H1 (cell line): ENCODE data around the gene GP9. TPM values are rescaled to one million over a fixed set of nuclear protein-coding genes. Genes with fewer than 3 reads are reported as not detected.
A peak's percentile ranks its signal among the peaks of the same experiment; 100 is the strongest.

Source experiments
- CTCF ChIA-PET: fragments of 300-600 bp; sonication (Branson Sonifier 250); formaldehyde crosslinking; loops from one replicate; lab custom pipeline; 2021; ENCODE audit not compliant: partially characterized antibody; lab: Charles Lee
- POLR2A ChIA-PET: fragments of 300-600 bp; sonication (Branson Sonifier 250); formaldehyde crosslinking; loops from one replicate; lab custom pipeline; 2021; ENCODE audit warnings: inconsistent platforms; ENCODE audit not compliant: partially characterized antibody; lab: Charles Lee
- DNase-seq, 2 experiments: peaks; one replicate each; pipeline versions ENCODE4 v3.0.0 to v3.0.0-alpha.2; 2010 to 2022; ENCODE audit warnings: low spot score in 2 of 2, low read depth in 1 of 2, mixed read lengths in 1 of 2
- FAIRE-seq: peaks from 2 replicates; lab custom pipeline; 2011; peaks lifted over from hg19 to GRCh38; lab: Jason Lieb, UNC
- H2AFZ ChIP-seq: 2 replicates; pipeline ENCODE4 v1.8.1; 2012; ENCODE audit warnings: low read length, inconsistent platforms
- H2AK5ac ChIP-seq: 2 replicates; pipeline ENCODE4 v1.6.1; 2013; ENCODE audit warnings: low read depth, low read length
- H2BK120ac ChIP-seq: replicated peaks from 2 replicates; pipeline ENCODE3; 2013; ENCODE audit warnings: low read depth, low read length, inconsistent platforms
- H2BK12ac ChIP-seq: 2 replicates; pipeline ENCODE4 v1.6.1; 2013; ENCODE audit warnings: low read depth, low read length
- H2BK15ac ChIP-seq: 2 replicates; pipeline ENCODE4 v1.6.1; 2013; ENCODE audit warnings: low read length
- H2BK20ac ChIP-seq: 2 replicates; pipeline ENCODE4 v1.6.1; 2013; ENCODE audit warnings: low read length
- H2BK5ac ChIP-seq: 2 replicates; pipeline ENCODE4 v1.6.1; 2013; ENCODE audit warnings: low read depth, low read length
- H3K14ac ChIP-seq: 2 replicates; pipeline ENCODE4 v1.6.1; 2013; ENCODE audit warnings: inconsistent platforms; ENCODE audit not compliant: insufficient read length
- H3K18ac ChIP-seq: 2 replicates; pipeline ENCODE4 v1.6.1; 2013; ENCODE audit warnings: low read length; ENCODE audit errors: extremely low read depth
- H3K23ac ChIP-seq: 2 replicates; pipeline ENCODE4 v1.6.1; 2013; ENCODE audit warnings: inconsistent platforms; ENCODE audit not compliant: insufficient read length
- H3K23me2 ChIP-seq: 2 replicates; pipeline ENCODE4 v1.6.1; 2013; ENCODE audit warnings: low read depth, low read length
- H3K27ac ChIP-seq: 2 replicates; pipeline ENCODE4 v1.6.1; 2011; ENCODE audit warnings: low read depth, low read length, inconsistent platforms
- H3K27me3 ChIP-seq, 4 experiments: replicated peaks in 1 of 4; 1 replicate in 1 of 4; 2 replicates in 3 of 4; pipeline versions ENCODE4 v1.6.1 to v1.8.1; 2011 to 2013; ENCODE audit warnings: low read length in 3 of 4, mild to moderate bottlenecking in 3 of 4, inconsistent platforms in 2 of 4, mixed read lengths in 2 of 4, moderate library complexity in 1 of 4; ENCODE audit not compliant: control insufficient read depth in 3 of 4, insufficient read depth in 3 of 4; ENCODE audit errors: extremely low read depth in 1 of 4
- H3K36me3 ChIP-seq, 4 experiments: 2 replicates each; pipeline versions ENCODE4 v1.6.1 to v1.8.1; 2011 to 2013; ENCODE audit warnings: mild to moderate bottlenecking in 4 of 4, low read length in 3 of 4, moderate library complexity in 2 of 4, control low read depth in 1 of 4, inconsistent platforms in 1 of 4; ENCODE audit not compliant: insufficient read depth in 4 of 4, control insufficient read depth in 2 of 4
- H3K4ac ChIP-seq: replicated peaks from 2 replicates; pipeline ENCODE3; 2013; ENCODE audit warnings: low read length, low read depth, mixed read lengths, inconsistent platforms; ENCODE audit not compliant: insufficient read length
- H3K4me1 ChIP-seq, 4 experiments: replicated peaks in 1 of 4; 1 replicate in 1 of 4; 2 replicates in 3 of 4; pipeline versions ENCODE4 v1.6.1 to v1.8.1; 2011 to 2013; ENCODE audit warnings: low read length in 3 of 4, inconsistent platforms in 2 of 4, mixed read lengths in 1 of 4; ENCODE audit not compliant: insufficient read depth in 4 of 4, control insufficient read depth in 3 of 4
- H3K4me2 ChIP-seq, 2 experiments: 2 replicates each; pipeline versions ENCODE4 v1.6.1 to v1.8.1; 2011 to 2013; ENCODE audit warnings: low read depth in 2 of 2, low read length in 2 of 2, control low read depth in 1 of 2, inconsistent platforms in 1 of 2, mild to moderate bottlenecking in 1 of 2; ENCODE audit not compliant: insufficient read depth in 1 of 2
- H3K4me3 ChIP-seq, 4 experiments: fragments of 200-600, 300-600 bp in 1 of 4; sonication (generic), shearing (Covaris generic), sonication (Bioruptor Twin) in 1 of 4; 2 replicates each; pipeline versions ENCODE4 v1.5.1 to v1.8.1; 2011 to 2016; ENCODE audit warnings: low read length in 4 of 4, low read depth in 3 of 4, control low read depth in 2 of 4, inconsistent platforms in 2 of 4, mild to moderate bottlenecking in 2 of 4, mixed read lengths in 1 of 4, moderate library complexity in 1 of 4; ENCODE audit not compliant: insufficient read depth in 2 of 4; ENCODE audit errors: extremely low read depth in 1 of 4
- H3K56ac ChIP-seq: replicated peaks from 2 replicates; pipeline ENCODE3; 2013; ENCODE audit warnings: low read depth, mild to moderate bottlenecking, mixed read lengths, low read length, inconsistent platforms; ENCODE audit not compliant: insufficient read length
- H3K79me1 ChIP-seq: 2 replicates; pipeline ENCODE4 v1.6.1; 2013; ENCODE audit warnings: low read depth, low read length, control low read depth
- H3K79me2 ChIP-seq, 2 experiments: 2 replicates each; pipeline versions ENCODE4 v1.6.1 to v1.8.1; 2012 to 2013; ENCODE audit warnings: low read length in 2 of 2, mild to moderate bottlenecking in 2 of 2, inconsistent platforms in 1 of 2; ENCODE audit not compliant: insufficient read depth in 2 of 2, control insufficient read depth in 1 of 2
- H3K9ac ChIP-seq, 4 experiments: replicated peaks in 1 of 4; 1 replicate in 1 of 4; 2 replicates in 3 of 4; pipeline versions ENCODE4 v1.6.1 to v1.8.1; 2011 to 2013; ENCODE audit warnings: low read depth in 3 of 4, low read length in 3 of 4, control low read depth in 2 of 4, mild to moderate bottlenecking in 2 of 4, moderate library complexity in 2 of 4, inconsistent platforms in 1 of 4; ENCODE audit errors: extremely low read depth in 1 of 4
- H3K9me3 ChIP-seq, 2 experiments: 2 replicates each; pipeline versions ENCODE4 v1.6.1 to v1.8.1; 2012 to 2013; ENCODE audit warnings: mild to moderate bottlenecking in 2 of 2, moderate library complexity in 2 of 2, control low read depth in 1 of 2, inconsistent platforms in 1 of 2, low read depth in 1 of 2, low read length in 1 of 2, mixed read lengths in 1 of 2; ENCODE audit not compliant: insufficient read depth in 2 of 2
- H4K20me1 ChIP-seq, 2 experiments: replicated peaks in 1 of 2; 2 replicates each; pipeline versions ENCODE3 to v1.8.1; 2011 to 2013; ENCODE audit warnings: inconsistent platforms in 2 of 2, low read length in 2 of 2, mild to moderate bottlenecking in 1 of 2; ENCODE audit not compliant: insufficient read depth in 2 of 2, control insufficient read depth in 1 of 2
- H4K5ac ChIP-seq: 2 replicates; pipeline ENCODE4 v1.6.1; 2013; ENCODE audit warnings: low read length, low read depth, mixed read lengths, inconsistent platforms; ENCODE audit not compliant: insufficient read length
- H4K8ac ChIP-seq: 2 replicates; pipeline ENCODE4 v1.8.0; 2013; ENCODE audit warnings: mild to moderate bottlenecking, moderate library complexity, low read length, inconsistent platforms; ENCODE audit not compliant: insufficient read depth; ENCODE audit errors: extremely low read depth
- H4K91ac ChIP-seq: replicated peaks from 2 replicates; pipeline ENCODE3; 2013; ENCODE audit warnings: low read length, mixed read lengths, inconsistent platforms; ENCODE audit not compliant: insufficient read length
- BRCA1 ChIP-seq: IDR thresholded peaks from 2 replicates; pipeline ENCODE4 v1.6.1; 2012; ENCODE audit warnings: low read depth, low read length, improper control_type of control experiment
- EGR1 ChIP-seq: IDR thresholded peaks from 2 replicates; pipeline ENCODE4 v1.6.1; 2011; ENCODE audit warnings: low read depth, low read length, borderline replicate concordance
- SIRT6 ChIP-seq: IDR thresholded peaks from one replicate; pipeline ENCODE4 v1.7.1; 2012; ENCODE audit warnings: low read length, inconsistent platforms
- WGBS, 2 experiments: shearing (Covaris generic) in 1 of 2; methylation state at CpG; one replicate each; pipeline versions ENCODE4 v1.1.6 to v1.1.7; 2013 to 2015; ENCODE audit warnings: low lambda C conversion rate in 2 of 2, mixed read lengths in 2 of 2, inconsistent platforms in 1 of 2, low coverage in 1 of 2, missing lambda C conversion rate in 1 of 2; ENCODE audit not compliant: insufficient replicate concordance in 2 of 2, insufficient coverage in 1 of 2, insufficient read length in 1 of 2; ENCODE audit errors: extremely low coverage in 1 of 2, missing lambda C conversion rate in 1 of 2; 5-methylcytosine and 5-hydroxymethylcytosine counted together
- polyA plus RNA-seq, 7 experiments: library from polyadenylated mRNA; depleted of rRNA in 3 of 7; stranded (reverse) in 5 of 7; unstranded in 2 of 7; fragments of >200 nt in 5 of 7; fragments of 200-250 nt in 2 of 7; gene quantifications; 1 replicate in 5 of 7; 2 replicates in 1 of 7; 4 replicates in 1 of 7; pipeline versions ENCODE4 v1.2.1 to v1.2.3, GENCODE V29; 2011 to 2013; ENCODE audit warnings: missing spikeins in 2 of 7, mixed read lengths in 2 of 7
- total RNA-seq: library from RNA; stranded (reverse); fragmentation: NEBNext Ultra II Directional; extraction: Animal tissue kit (Norgen Biotek cat#: 25700); gene quantifications from 2 replicates; pipeline ENCODE4 v1.2.1, GENCODE V29; 2021

The GP9 gene
- total and polyA plus RNA-seq, 2 of the 8 experiments (the other 6 are each of a cell fraction or from before 2014, with no cell fraction given): not detected

DNA sequence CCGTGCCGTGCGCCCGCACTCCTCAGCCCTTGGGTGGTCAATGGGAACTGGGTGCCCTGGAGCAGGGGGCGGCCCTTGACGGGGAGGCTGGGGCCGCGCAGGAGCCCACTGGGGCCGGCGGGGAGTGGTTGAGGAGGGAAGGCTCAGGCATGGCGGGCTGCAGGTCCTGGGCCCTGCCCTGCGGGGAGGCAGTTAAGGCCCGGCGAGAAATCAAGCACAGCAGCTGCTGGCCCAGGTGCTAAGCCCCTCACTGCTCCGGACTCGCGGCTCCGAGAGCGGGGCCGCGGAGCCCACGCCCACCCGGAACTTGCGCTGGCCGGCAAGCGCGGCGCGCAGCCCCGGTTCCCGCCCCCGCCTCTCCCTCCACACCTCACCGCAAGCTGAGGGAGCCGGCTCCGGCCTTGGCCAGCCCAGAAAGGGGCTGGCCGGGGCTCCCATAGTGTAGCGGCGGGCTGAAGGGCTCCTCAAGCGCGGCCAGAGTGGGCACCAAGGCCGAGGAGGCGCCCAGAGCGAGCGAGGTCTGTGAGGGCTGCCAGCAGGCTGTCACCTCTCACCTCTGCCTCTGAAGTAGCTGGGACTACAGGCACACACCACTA, 7.8 kb downstream of the GP9 start:
- Histone ChIP-seq H3K4ac (no peak overlapping the region), H4K91ac (no peak overlapping the region), H4K8ac (peak overlapping the region; percentile 83; the same call in 1 of the 2 replicates), H3K4me1 (no peaks in the 10 kb centered on the region), H2AK5ac (no peak overlapping the region), H2BK5ac (no peak overlapping the region), H3K79me2 (no peaks in the 10 kb centered on the region), H3K56ac (no peak overlapping the region), H2BK20ac (no peak overlapping the region), H3K14ac (no peak overlapping the region), H3K23ac (no peak overlapping the region), H3K9ac (no peak overlapping the region), H3K9me3 (no peaks in the 10 kb centered on the region), H2BK12ac (no peak overlapping the region), H3K36me3 (no peaks in the 10 kb centered on the region), H3K4me2 (peak overlapping the region; percentile 29 to 42; a peak in 2 of 4 replicates), H4K5ac (no peak overlapping the region), H3K23me2 (no peaks in the 10 kb centered on the region), H4K20me1 (no peaks in the 10 kb centered on the region), H2AFZ (no peak overlapping the region), H2BK120ac (no peak overlapping the region), H3K18ac (no peak overlapping the region; the same call in 1 of the 2 replicates), H3K27me3 (no peaks in the 10 kb centered on the region), H3K79me1 (no peaks in the 10 kb centered on the region), H3K4me3 (peak overlapping the region in 2 of 4 experiments; percentile 23 to 51; a peak in 6 of 8 replicates), H3K27ac (no peak overlapping the region), H2BK15ac (no peak overlapping the region)
- CTCF ChIA-PET: interaction anchor here (0.8 to 14.9 kb wide), 13 partner anchors 12 to 178 kb away, joined by 3 to 210 read pairs (median 3); partner anchors contain the start of genes CFAP92 and GP9
- WGBS, 2 experiments: 34% methylated on average over 28 of the region's 44 CpGs; no CpG with 5 or more reads in 1 of the 2 experiments
- POLR2A ChIA-PET: interaction anchor here (0.5 to 1.7 kb wide), 16 partner anchors 10 to 486 kb away, joined by 3 to 7 read pairs (median 3); partner anchors contain the start of genes CNBP and COPG1
- DNase-seq: no peak
- no peak for TF ChIP-seq BRCA1
- peak; percentile 13; the same call in 1 of the 2 replicates for TF ChIP-seq EGR1
- no peak for TF ChIP-seq SIRT6
- FAIRE-seq: no peak
